HEK293T (cell line): ENCODE measurements around the gene PRKAB1.

ENCODE experiments used
- CTCF ChIA-PET: fragments of 350-600 bp; formaldehyde crosslinking; extraction: SDS; loops from one replicate; lab custom pipeline; 2021; ENCODE audit warnings: antibody characterized with exemption, inconsistent platforms; lab: Yijun Ruan, JAX
- POLR2A ChIA-PET: fragments of 350-600 bp; formaldehyde crosslinking; extraction: SDS; loops from one replicate; lab custom pipeline; 2020; ENCODE audit warnings: antibody characterized with exemption, inconsistent platforms; lab: Yijun Ruan, JAX
- DNase-seq: peaks from one replicate; pipeline ENCODE4 v3.0.0; 2012; ENCODE audit warnings: mixed read lengths; ENCODE audit errors: extremely low spot score
- ARNT ChIP-seq: fragments of 450-650 bp; IDR thresholded peaks from 2 replicates; pipeline ENCODE4 v1.6.1; 2017; ENCODE audit warnings: mild to moderate bottlenecking
- BHLHE40 ChIP-seq: fragments of 450-650 bp; IDR thresholded peaks from 2 replicates; pipeline ENCODE4 v1.6.1; 2016; ENCODE audit warnings: mild to moderate bottlenecking, moderate library complexity, borderline replicate concordance
- CTBP1 ChIP-seq: fragments of 450-650 bp; IDR thresholded peaks from 2 replicates; pipeline ENCODE4 v1.6.1; 2016; ENCODE audit warnings: borderline replicate concordance
- ELF4 ChIP-seq: fragments of 450-650 bp; IDR thresholded peaks from 2 replicates; pipeline ENCODE4 v1.6.1; 2017; ENCODE audit warnings: antibody characterized with exemption
- FOXA1 ChIP-seq: fragments of 450-650 bp; IDR thresholded peaks from 2 replicates; pipeline ENCODE4 v1.6.1; 2016; ENCODE audit warnings: mild to moderate bottlenecking
- FOXK2 ChIP-seq: fragments of 450-650 bp; IDR thresholded peaks from 2 replicates; pipeline ENCODE4 v1.6.1; 2016; ENCODE audit warnings: mild to moderate bottlenecking
- FOXM1 ChIP-seq: fragments of 450-650 bp; IDR thresholded peaks from 2 replicates; pipeline ENCODE4 v1.6.1; 2017; ENCODE audit warnings: mild to moderate bottlenecking, borderline replicate concordance
- HDGF ChIP-seq: fragments of 450-650 bp; IDR thresholded peaks from 2 replicates; pipeline ENCODE4 v1.6.1; 2017; ENCODE audit warnings: antibody characterized with exemption, borderline replicate concordance
- L3MBTL2 ChIP-seq: fragments of 450-650 bp; conservative IDR thresholded peaks from 2 replicates; pipeline ENCODE4 v1.6.1; 2016; ENCODE audit warnings: mild to moderate bottlenecking
- LEF1 ChIP-seq: fragments of 450-650 bp; IDR thresholded peaks from 2 replicates; pipeline ENCODE4 v1.6.1; 2017; ENCODE audit warnings: mild to moderate bottlenecking, borderline replicate concordance
- NFRKB ChIP-seq: fragments of 450-650 bp; IDR thresholded peaks from 2 replicates; pipeline ENCODE4 v1.6.1; 2016; ENCODE audit warnings: mild to moderate bottlenecking, moderate library complexity
- PKNOX1 ChIP-seq: fragments of 450-650 bp; IDR thresholded peaks from 2 replicates; pipeline ENCODE4 v1.6.1; 2016
- SP1 ChIP-seq: fragments of 450-650 bp; IDR thresholded peaks from 2 replicates; pipeline ENCODE4 v1.6.1; 2017
- SUZ12 ChIP-seq: fragments of 450-650 bp; IDR thresholded peaks from 2 replicates; pipeline ENCODE4 v1.6.1; 2016; ENCODE audit warnings: mild to moderate bottlenecking
- TARDBP ChIP-seq: fragments of 450-650 bp; IDR thresholded peaks from 2 replicates; pipeline ENCODE4 v1.6.1; 2016
- ZNF384 ChIP-seq: fragments of 450-650 bp; IDR thresholded peaks from 2 replicates; pipeline ENCODE4 v1.6.1; 2016

Gene PRKAB1

GRCh38 chr12:119668324-119668841 is 450 bp downstream of the PRKAB1 start:
- DNase-seq, result no peak
- ChIA-PET POLR2A (interaction anchor here (0.9 kb wide), 1 partner anchor 9 kb away, joined by 3 read pairs; no protein-coding TSS in a partner anchor), CTCF (interaction anchor here (0.6 to 0.7 kb wide), 3 partner anchors 8 to 255 kb away, joined by 3 read pairs; no protein-coding TSS in a partner anchor)
- no peak for TF ChIP-seq TARDBP
- TF ChIP-seq ELF4, result no peak

- POLR2A ChIA-PET, result no interaction called here
- CTCF ChIA-PET, result no interaction called here
- no peak for DNase-seq
- no peak for TF ChIP-seq FOXK2
- no peak for TF ChIP-seq L3MBTL2
- no peak for TF ChIP-seq ZNF384
- TF ChIP-seq SP1, result no peak
- no peak for TF ChIP-seq NFRKB
- TF ChIP-seq PKNOX1, result no peak
- TF ChIP-seq ARNT, result no peak
- no peak for TF ChIP-seq TARDBP
- no peak for TF ChIP-seq CTBP1
- TF ChIP-seq LEF1, result no peak
- TF ChIP-seq BHLHE40, result no peak
- no peak for TF ChIP-seq HDGF
- no peak for TF ChIP-seq ELF4
- TF ChIP-seq FOXA1, result no peak
- no peak for TF ChIP-seq SUZ12
- no peak for TF ChIP-seq FOXM1
Observed at GRCh38 chr12:119669744-119670472, 2.0 kb downstream of the PRKAB1 start.

- ChIA-PET CTCF (no interaction called here), POLR2A (no interaction called here)
- TF ChIP-seq FOXM1 (no peak), BHLHE40 (no peak), HDGF (no peak), FOXK2 (no peak), ARNT (no peak)
- no peak for DNase-seq
Observed at GRCh38 chr12:119671070-119671469, 3.1 kb downstream of the PRKAB1 start.

GRCh38 chr12:119672194-119672593 is 4.3 kb downstream of the PRKAB1 start:
- POLR2A ChIA-PET, result interaction anchor here (1.1 kb wide), 1 partner anchor 10 kb away, joined by 4 read pairs; no protein-coding TSS in a partner anchor
- CTCF ChIA-PET, result no interaction called here

GRCh38 chr12:119673634-119674033 is 5.7 kb downstream of the PRKAB1 start:
- POLR2A ChIA-PET, result no interaction called here
- CTCF ChIA-PET, result no interaction called here
- DNase-seq, result no peak
- TF ChIP-seq BHLHE40, result no peak

More at GRCh38 chr12:119672194-119672593, 4.3 kb downstream of the PRKAB1 start:
- TF ChIP-seq PKNOX1 (no peak), NFRKB (no peak), LEF1 (no peak), CTBP1 (no peak), TARDBP (no peak), SP1 (no peak), ELF4 (no peak), FOXM1 (no peak), FOXK2 (no peak), SUZ12 (no peak), BHLHE40 (no peak), HDGF (no peak)
- no peak for DNase-seq

- CTCF ChIA-PET, result interaction anchor here (0.5 kb wide), 1 partner anchor 20 kb away, joined by 3 read pairs; no protein-coding TSS in a partner anchor
- TF ChIP-seq L3MBTL2, result no peak
- TF ChIP-seq ARNT, result no peak
- no peak for TF ChIP-seq LEF1
- no peak for TF ChIP-seq SP1
- TF ChIP-seq FOXA1, result no peak
- no peak for TF ChIP-seq FOXK2
- TF ChIP-seq NFRKB, result no peak
- TF ChIP-seq CTBP1, result no peak
- no peak for TF ChIP-seq HDGF
- no peak for TF ChIP-seq BHLHE40
- TF ChIP-seq SUZ12, result no peak
- TF ChIP-seq ELF4, result no peak
- TF ChIP-seq TARDBP, result no peak
- no peak for DNase-seq
- POLR2A ChIA-PET, result no interaction called here
Observed at GRCh38 chr12:119674560-119674959, 6.6 kb downstream of the PRKAB1 start.

- DNase-seq, result no peak
- POLR2A ChIA-PET, result no interaction called here
- TF ChIP-seq SP1 (no peak), TARDBP (no peak), L3MBTL2 (no peak), NFRKB (no peak), FOXM1 (no peak), FOXK2 (no peak), BHLHE40 (no peak), PKNOX1 (no peak), LEF1 (no peak)
- CTCF ChIA-PET, result interaction anchor here (1.2 kb wide), 1 partner anchor 8 kb away, joined by 3 read pairs; the partner anchor contains the start of gene PRKAB1
Observed at GRCh38 chr12:119676022-119676421, 8.1 kb downstream of the PRKAB1 start.
